Subcutaneous adipose tissue (tissue), 4 donors: Measurements from ENCODE around the gene IGF1R. TPM values are rescaled to one million over a fixed set of nuclear protein-coding genes. Genes with fewer than 3 reads are reported as not detected.

Source experiments
- CTCF ChIP-seq: fragments of 450-650 bp; IDR thresholded peaks from one replicate; pipeline ENCODE4 v1.5.1; 2016; ENCODE audit warnings: low read depth, mild to moderate bottlenecking, control low read depth, antibody characterized with exemption, moderate library complexity
- total RNA-seq, 4 donors: library from RNA; depleted of rRNA; stranded (reverse); fragments of >200 nt; gene quantifications; one replicate each; pipeline ENCODE4 v1.1.0, GENCODE V29; 2016

The IGF1R gene
- total RNA-seq, 4 donors from 2014 or later, result 27.4 to 53.7 (median 49.7) TPM

- no peak for TF ChIP-seq CTCF
These were observed 63.5 kb downstream of the IGF1R start for GRCh38 chr15:98711810-98712209.

- TF ChIP-seq CTCF, result no peak
These were observed 64.7 kb downstream of the IGF1R start for GRCh38 chr15:98712845-98713584.

GRCh38 chr15:98713585-98714001 is 65.3 kb downstream of the IGF1R start:
- TF ChIP-seq CTCF, result no peak

- no peak for TF ChIP-seq CTCF
These were observed 66.6 kb downstream of the IGF1R start for GRCh38 chr15:98714922-98715321.

- TF ChIP-seq CTCF, result no peak
These were observed 67.1 kb downstream of the IGF1R start for GRCh38 chr15:98715401-98715800.

GRCh38 chr15:98715890-98716443 is 67.6 kb downstream of the IGF1R start:
- TF ChIP-seq CTCF, result no peak

GRCh38 chr15:98717371-98717770 is 69.0 kb downstream of the IGF1R start:
- TF ChIP-seq CTCF, result no peak
